Heart left ventricle (tissue), 16 donors: ENCODE results near the gene TPRX1. TPM values are rescaled to one million over a fixed set of nuclear protein-coding genes. Genes with fewer than 3 reads are reported as not detected.

Experiments
- ATAC-seq, 4 donors: fragments of 200-7000 bp; cut with Tn5 transposase; one replicate each; pipeline ENCODE4 v1.9.1; 2020 to 2022; ENCODE audit warnings: moderate library complexity in 4 of 4, mild to moderate bottlenecking in 3 of 4, moderate number of reproducible peaks in 1 of 4
- DNase-seq, 5 donors: peaks; one replicate each; pipeline ENCODE4 v3.0.0-alpha.2; 2020
- H3K27ac ChIP-seq, 12 donors: fragments of 200-600 bp; sonication (generic) in 4 of 12; one replicate each; pipeline versions ENCODE4 v1.5.0 to v1.8.0; 2016 to 2022; ENCODE audit warnings: mild to moderate bottlenecking in 2 of 12
- H3K27me3 ChIP-seq, 9 donors: fragments of 200-600 bp; sonication (generic) in 2 of 9; one replicate each; pipeline versions ENCODE4 v1.5.1 to v1.8.0; 2016 to 2022; ENCODE audit warnings: mild to moderate bottlenecking in 3 of 9
- H3K36me3 ChIP-seq, 9 donors: fragments of 200-600 bp; sonication (generic) in 2 of 9; one replicate each; pipeline versions ENCODE4 v1.5.0 to v1.8.0; 2018 to 2022; ENCODE audit warnings: mild to moderate bottlenecking in 2 of 9
- H3K4me1 ChIP-seq, 12 donors: fragments of 200-600 bp; sonication (generic) in 4 of 12; one replicate each; pipeline versions ENCODE4 v1.5.0 to v1.8.0; 2016 to 2022; ENCODE audit warnings: mild to moderate bottlenecking in 3 of 12
- H3K4me3 ChIP-seq, 12 donors: fragments of 200-600 bp; sonication (generic) in 4 of 12; one replicate each; pipeline versions ENCODE4 v1.5.0 to v1.8.0; 2017 to 2022; ENCODE audit warnings: mild to moderate bottlenecking in 9 of 12, moderate library complexity in 4 of 12
- H3K9me3 ChIP-seq, 12 donors: fragments of 200-600 bp; sonication (generic) in 4 of 12; one replicate each; pipeline versions ENCODE4 v1.5.0 to v1.8.0; 2016 to 2022; ENCODE audit warnings: mild to moderate bottlenecking in 1 of 12
- CTCF ChIP-seq, 12 donors: fragments of 200-600 bp; sonication (generic) in 4 of 12; IDR thresholded peaks; one replicate each; pipeline versions ENCODE4 v1.5.0 to v1.8.0; 2018 to 2022; ENCODE audit warnings: antibody characterized with exemption in 12 of 12, mild to moderate bottlenecking in 5 of 12
- POLR2A ChIP-seq, 2 donors: fragments of 450-650 bp; IDR thresholded peaks; one replicate each; pipeline ENCODE4 v1.6.1; 2017; ENCODE audit warnings: antibody characterized with exemption in 2 of 2, mild to moderate bottlenecking in 2 of 2, moderate library complexity in 2 of 2
- WGBS, 4 donors: extraction: QIAGEN DNeasy Blood & Tissue Kit in 2 of 4; methylation state at CpG; one replicate each; pipeline versions ENCODE4 v1.1.5 to v1.1.7; 2013 to 2018; 5-methylcytosine and 5-hydroxymethylcytosine counted together
- intact Hi-C, 10 donors: fragments of 100-400 bp; cut with DNase I; formaldehyde crosslinking; loops; one replicate each; pipeline versions ENCODE4 v1.11.1 to v1.14.2; 2022
- polyA plus RNA-seq, 2 donors: library from polyadenylated mRNA; stranded (reverse); fragments of 200-250 nt; gene quantifications; one replicate each; pipeline ENCODE4 v1.2.3, GENCODE V29; 2013
- total RNA-seq, 9 donors: library from RNA; depleted of rRNA in 2 of 9; stranded (reverse); fragments of >200 nt in 2 of 9; fragmentation: NEBNext Ultra II Directional in 3 of 9; extraction: Animal tissue kit (Norgen Biotek cat#: 25700) in 3 of 9; gene quantifications; one replicate each; pipeline versions ENCODE4 v1.1.0 to v1.2.4, GENCODE V29; 2016 to 2023
- donor health status: ischemic (EF 13 %, LVEDD 7.1; RV severe dilation, severe dysfunction).
- donor health status: healthy with polysubstance abuse.
- donor health status: DM: no; HTN: yes; CAD: no.
- donor health status: DM: no; HTN: no; CAD: no.
- donor health status: ischemic (EF 25% LVEDD 6.9; RV normal size, moderate dysfunction).
- donor health status: ischemic (EF 25% LVEDD 5.7; RV mildly dilated, moderate dysfunction).
- donor health status: healthy.
- donor health status: DM: yes; HTN: yes; CAD: no.
- donor health status: ischemic (EF 35%, LVEDD 5.7; RV mildly dilated, moderate dysfunction).
- donor health status: nonischemic (EF 11% LVEDD 7.7; RV severe dilation, severe dysfunction).
- donor health status: DM: yes; HTN: yes; CAD: no.
- donor health status: PGD.
- donor health status: ischemic (EF 29% LVEDD 5.4; RV normal size, mild dysfunction).
- donor health status: nonischemic (EF 23%, LVEDD 6.1; RV moderate dilation, normal function).

The TPRX1 gene
- total and polyA plus RNA-seq, 11 donors, result not detected

- Histone ChIP-seq H3K4me3 (no peak overlapping the region), H3K27me3 (peaks cover 0 to 4% (median 0%) of the 10 kb centered on the region in 9 donors), H3K27ac (no peak overlapping the region), H3K36me3 (no peaks in the 10 kb centered on the region), H3K9me3 (peaks cover 0 to 8% (median 0%) of the 10 kb centered on the region in 12 donors), H3K4me1 (no peaks in the 10 kb centered on the region)
- ATAC-seq, result no peak
- TF ChIP-seq CTCF (IDR thresholded peaks at IDR 0.05), result no peak
- TF ChIP-seq POLR2A (IDR thresholded peaks at IDR 0.05), result no peak
- DNase-seq, result no peak
- intact Hi-C loops, result no loop called here
- 81 to 93% (median 87%) methylated on average over 21 to 24 of the region's 25 CpGs for WGBS, 4 donors
Measured at GRCh38 chr19:47802521-47803043, 1.8 kb downstream of the TPRX1 start.

- intact Hi-C loops, result no loop called here
- ATAC-seq (no peak), DNase-seq (no peak)
- Histone ChIP-seq H3K4me3 (no peak overlapping the region), H3K36me3 (no peaks in the 10 kb centered on the region), H3K4me1 (no peaks in the 10 kb centered on the region), H3K27me3 (peaks cover 0 to 4% (median 0%) of the 10 kb centered on the region in 9 donors), H3K9me3 (peaks cover 0 to 8% (median 0%) of the 10 kb centered on the region in 12 donors), H3K27ac (no peak overlapping the region)
- 90 to 95% (median 94%) methylated on average over 4 of the region's 4 CpGs for WGBS, 4 donors
- TF ChIP-seq CTCF (IDR thresholded peaks at IDR 0.05) (no peak), POLR2A (IDR thresholded peaks at IDR 0.05) (no peak)
Measured at GRCh38 chr19:47801270-47801669, 3.1 kb downstream of the TPRX1 start.

- WGBS, 4 donors, result 82 to 85% (median 84%) methylated on average over 4 of the region's 4 CpGs
- H3K4me3 ChIP-seq, result no peak overlapping the region
- peaks cover 0 to 4% (median 0%) of the 10 kb centered on the region in 9 donors for H3K27me3 ChIP-seq
- ATAC-seq, result no peak
- peaks cover 0 to 8% (median 0%) of the 10 kb centered on the region in 12 donors for H3K9me3 ChIP-seq
- H3K36me3 ChIP-seq, result no peaks in the 10 kb centered on the region
- intact Hi-C loops, result no loop called here
- no peak overlapping the region for H3K27ac ChIP-seq
- no peaks in the 10 kb centered on the region for H3K4me1 ChIP-seq
- DNase-seq, result no peak
- TF ChIP-seq CTCF (IDR thresholded peaks at IDR 0.05) (no peak), POLR2A (IDR thresholded peaks at IDR 0.05) (no peak)
Measured at GRCh38 chr19:47798904-47799266, 5.5 kb downstream of the TPRX1 start.

GRCh38 chr19:47797996-47798903 lies 6.1 kb downstream of the TPRX1 start:
- WGBS, 4 donors, result 53 to 62% (median 55%) methylated on average over 14 of the region's 14 CpGs
- H3K27me3 ChIP-seq, result peaks cover 0 to 4% (median 0%) of the 10 kb centered on the region in 9 donors

More at GRCh38 chr19:47797996-47798903, 6.1 kb downstream of the TPRX1 start:
- Histone ChIP-seq H3K27ac (no peak overlapping the region), H3K36me3 (no peaks in the 10 kb centered on the region), H3K4me3 (no peak overlapping the region), H3K4me1 (no peaks in the 10 kb centered on the region), H3K9me3 (peaks cover 0 to 8% (median 0%) of the 10 kb centered on the region in 12 donors)
- intact Hi-C loops, result no loop called here
- TF ChIP-seq CTCF (IDR thresholded peaks at IDR 0.05), result no peak
- TF ChIP-seq POLR2A (IDR thresholded peaks at IDR 0.05), result no peak
- DNase-seq (no peak), ATAC-seq (no peak)
